Measurements from ENCODE around the gene ARHGAP28.

ARHGAP28 gene

DNA sequence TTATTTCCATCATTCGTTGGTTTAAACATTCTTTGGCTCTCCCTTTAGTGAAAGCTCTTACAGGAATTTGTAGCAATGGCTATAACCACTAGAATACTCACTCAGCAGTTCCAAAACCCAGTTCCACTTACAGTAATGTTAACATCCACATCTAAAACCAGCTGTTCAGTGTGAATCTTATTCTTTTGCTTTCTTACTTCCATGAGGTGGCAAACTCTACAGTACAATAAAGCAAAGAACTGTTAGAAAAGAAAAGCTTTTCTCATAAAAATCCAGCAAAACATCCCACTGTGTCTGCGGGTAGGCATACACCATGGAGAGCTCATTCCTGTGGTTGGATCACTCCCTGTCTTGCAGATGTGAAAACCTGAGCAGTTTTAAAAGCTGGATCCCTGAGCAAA is 147.1 kb downstream of the ARHGAP28 start:
- DNase-seq, result no peak

DNA sequence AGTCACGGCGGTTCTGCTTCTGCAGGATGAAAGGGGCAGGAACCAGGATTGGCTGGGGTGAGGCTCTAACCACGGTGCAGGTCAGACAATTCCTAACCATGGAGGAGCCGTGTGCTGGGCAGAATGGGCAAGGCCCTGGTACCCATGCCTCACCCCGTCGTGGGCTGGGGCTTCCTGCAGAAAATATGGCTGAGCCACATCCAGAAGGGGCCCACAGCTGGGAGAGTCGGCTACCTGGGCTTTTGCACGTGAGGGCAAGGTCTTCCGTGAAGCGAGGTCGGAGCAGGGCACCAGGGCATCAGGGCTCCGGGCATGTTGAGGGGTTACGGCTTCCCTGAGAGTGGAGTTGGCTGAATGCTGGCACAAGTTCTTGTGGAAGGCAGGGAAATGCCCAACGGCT is 147.8 kb downstream of the ARHGAP28 start:
- DNase-seq, result no peak

DNA sequence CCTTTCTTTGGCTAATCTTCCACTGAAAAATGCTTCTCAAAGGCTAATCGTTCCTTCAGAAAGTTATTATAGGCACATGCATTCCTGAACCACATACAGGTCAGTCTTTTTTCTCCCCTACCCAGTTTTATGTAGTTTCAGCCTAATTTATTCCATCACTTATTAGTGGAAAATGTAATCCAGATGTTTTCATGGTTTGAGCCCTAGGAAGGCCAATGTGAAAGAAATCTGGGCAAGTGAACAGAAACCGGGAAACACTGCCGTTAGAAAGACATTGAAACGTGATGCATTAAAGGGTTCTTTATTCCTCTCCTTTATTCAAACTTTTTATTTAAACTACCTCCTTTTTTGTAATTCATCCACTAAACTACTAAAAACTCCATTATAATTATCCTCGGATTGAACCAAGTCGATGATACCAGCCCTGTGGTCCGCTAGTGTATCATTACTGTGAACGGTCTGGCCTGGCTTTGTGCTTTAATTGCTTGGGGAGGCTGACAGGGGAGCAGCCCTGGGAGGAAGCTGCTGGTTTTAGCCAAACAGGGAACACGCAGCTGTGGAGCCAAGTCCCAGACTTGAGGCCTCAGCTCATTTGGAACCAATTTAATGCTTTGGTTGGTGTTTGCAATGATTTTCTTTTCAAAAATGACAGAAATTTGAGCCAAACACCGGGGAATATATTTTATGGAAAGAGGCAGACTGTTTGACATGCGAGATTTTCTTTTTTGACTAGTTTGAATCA is 149.2 kb downstream of the ARHGAP28 start:
- DNase-seq, result no peak

DNA sequence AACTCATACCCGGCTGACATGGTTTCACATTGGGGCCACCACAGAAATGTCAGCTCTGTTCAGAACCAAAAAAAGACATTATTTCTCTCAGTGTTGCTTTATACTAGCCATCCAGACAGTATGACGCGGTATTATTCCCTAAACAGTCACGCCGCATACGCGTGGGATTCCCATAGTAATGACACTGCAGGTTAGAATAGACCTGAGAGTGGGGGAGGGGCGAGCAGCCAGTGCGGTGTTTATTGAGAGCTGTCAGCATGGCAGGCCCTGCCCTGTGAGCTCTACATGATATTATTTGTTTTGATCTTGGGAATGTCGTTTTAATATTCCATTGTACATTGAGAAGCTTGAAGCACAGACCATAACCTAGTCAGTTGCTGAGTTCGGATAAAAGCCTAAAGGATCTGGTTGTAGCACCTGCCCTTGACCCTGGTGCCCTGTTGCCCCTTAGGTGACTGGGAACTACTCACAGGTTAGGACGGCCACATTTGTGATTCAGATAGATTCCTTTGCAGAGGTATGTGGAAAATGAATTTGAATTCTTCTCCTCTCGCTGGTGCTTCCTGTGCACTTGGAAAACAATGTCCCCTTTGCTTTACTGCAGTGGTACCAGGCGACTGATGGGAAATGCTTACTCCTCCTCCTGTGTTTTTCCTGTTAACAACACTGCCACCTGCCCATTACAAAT is 150.1 kb downstream of the ARHGAP28 start:
- DNase-seq, result no peak

DNA sequence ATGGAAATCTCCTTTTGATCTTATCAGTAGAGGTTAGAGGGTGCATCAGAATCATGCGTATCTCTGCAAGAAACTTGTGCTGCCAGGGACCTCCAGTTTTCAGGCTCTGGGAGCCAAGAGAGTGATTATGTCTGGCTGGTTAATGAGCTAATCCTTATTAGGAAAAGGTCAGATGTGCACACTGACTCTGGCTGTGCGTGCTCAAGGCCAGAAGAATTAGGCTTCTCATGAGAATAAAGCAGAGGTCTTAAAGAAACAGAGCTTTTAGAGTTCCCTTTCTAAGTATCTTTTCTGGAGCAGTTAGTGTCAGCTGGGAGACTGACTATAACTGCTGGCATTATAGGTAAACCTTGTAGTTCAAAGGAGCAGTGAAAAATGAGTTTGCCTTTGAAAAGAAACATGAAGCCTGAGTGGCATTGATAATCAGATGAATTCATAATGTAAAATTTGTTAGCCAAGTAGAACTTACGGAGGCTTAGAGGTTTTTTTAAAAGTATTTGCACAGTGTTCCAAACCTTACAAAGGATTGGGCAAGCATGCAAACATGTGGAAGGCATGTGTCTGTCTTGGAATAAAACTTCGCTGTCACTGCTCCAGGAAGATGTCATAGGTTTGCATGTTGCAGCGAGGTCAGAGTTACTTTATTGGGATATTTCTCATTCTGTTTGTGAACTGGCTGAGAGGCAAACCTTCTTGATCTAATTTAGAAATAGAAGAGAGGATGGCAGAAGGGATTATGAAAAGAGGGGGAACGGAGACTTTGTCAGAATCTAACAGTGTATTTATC is 151.7 kb downstream of the ARHGAP28 start:
- DNase-seq, result no peak

DNA sequence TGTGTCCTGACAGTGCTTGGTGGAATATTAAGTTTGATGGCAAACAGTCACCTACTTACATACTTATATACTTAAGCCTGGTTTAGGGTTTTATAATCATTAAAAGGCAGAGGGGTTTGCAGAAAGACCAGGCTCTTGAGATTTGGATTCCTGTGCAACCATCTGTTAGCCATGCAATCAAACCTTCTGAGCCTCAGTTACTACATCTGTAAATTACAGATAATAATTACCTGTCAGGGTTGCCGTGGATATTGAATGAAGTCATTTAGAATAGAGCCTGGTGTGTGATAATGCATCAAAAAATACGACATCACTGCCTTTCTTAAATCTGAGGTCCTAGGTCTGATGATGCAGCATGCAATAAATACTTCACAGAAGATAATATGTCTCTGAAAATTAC is 152.9 kb downstream of the ARHGAP28 start:
- DNase-seq, result no peak

DNA sequence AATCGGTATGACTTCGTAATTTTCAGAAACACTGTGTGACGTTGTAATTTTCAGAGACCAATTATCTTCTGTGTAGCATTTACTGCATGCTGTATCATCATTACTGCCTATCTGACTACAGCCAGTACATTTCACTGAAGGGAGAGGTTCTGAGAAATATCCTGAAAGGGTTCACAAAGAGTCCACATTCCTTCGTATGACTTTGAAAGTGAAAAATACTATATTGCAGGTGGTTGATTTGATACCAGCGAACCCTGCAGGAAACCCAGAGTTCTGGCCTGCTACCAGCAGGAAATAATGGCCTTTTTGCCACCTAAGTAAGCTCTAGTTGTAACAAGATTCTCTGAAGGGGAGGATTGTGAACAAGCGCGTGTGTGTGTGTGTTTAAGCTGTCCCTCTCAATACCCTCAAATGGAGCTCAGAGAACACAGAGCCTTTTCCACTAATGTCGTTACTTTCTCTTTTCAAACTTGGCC is 155.5 kb downstream of the ARHGAP28 start:
- no peak for DNase-seq

DNA sequence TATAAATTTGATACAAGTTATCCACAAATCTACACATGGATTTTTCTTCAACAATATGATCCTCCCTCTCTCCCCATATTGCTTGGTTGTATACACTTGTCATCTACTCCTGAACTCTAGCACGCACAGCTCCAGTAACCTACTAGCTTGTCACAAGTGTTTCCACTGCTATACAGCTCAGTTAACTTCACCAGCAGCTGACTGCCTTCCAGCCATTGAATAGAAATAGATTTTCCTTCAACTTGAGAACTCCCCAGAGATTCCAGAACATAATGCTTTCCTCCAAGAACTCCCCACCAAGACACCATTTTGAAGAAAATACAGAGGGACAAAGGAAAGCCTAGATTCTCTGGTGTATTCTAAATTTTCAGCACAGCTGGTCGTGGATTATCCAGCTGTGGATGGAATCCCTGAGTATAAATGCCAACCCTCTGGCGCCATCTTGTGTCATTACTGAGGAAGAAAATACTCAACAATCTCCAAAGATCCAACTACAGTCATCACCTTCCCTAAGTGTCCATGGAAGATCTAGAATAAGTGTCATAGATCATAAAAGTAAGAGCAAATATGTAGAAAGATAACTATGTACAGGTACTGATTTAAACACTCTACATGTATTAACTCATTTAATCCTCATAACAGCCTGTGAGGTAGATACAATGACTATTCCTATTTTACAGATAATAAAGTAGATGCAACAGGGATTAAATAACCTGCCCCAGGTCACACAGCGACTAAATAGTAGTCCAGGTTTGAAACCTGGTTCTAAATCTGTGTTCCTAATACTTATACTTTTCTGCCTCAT is 156.7 kb downstream of the ARHGAP28 start:
- DNase-seq, result no peak

DNA sequence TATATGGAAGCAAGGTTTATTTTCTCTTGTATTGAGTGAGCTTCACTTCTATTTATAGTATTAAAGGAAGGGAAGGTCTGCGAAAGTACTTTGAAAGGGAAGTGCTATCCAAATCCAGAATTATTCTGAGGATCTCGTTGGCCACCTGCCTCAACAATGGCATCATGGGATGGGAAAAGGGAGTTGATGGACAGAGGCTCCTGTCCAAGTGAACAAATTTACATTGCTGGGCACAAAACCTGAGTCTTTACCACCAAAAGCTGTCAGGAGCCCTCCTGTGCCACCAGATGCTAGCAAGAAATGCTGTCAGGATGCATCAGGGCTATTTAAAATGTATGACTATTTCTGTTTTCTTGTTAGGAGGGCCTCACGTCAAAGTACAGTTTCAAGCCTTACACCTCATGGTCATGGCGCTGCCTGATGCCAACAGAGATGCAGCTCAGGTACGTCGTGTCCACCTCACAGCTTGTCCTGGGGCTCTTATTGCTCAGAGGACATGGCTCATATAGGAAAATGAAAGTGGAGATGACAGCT is 157.3 kb downstream of the ARHGAP28 start:
- no peak for DNase-seq

DNA sequence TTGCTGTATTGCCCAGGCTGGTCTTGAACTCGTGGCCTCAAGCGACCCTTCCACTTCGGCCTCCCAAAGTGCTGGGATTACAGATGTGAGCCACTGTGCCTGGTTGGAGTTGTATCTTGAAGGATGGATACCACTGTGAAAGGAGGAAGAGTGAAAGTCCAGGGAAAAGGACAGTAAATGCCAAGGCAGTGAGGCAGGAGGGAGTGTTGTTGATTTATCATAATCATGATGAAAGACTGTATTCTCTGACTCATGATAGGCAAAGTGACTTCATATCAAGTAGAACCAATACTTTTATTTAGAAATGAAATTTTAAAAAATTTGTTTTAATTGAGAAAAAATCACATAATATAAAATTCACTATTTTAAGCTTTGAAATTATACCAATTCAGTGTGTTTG is 162.3 kb downstream of the ARHGAP28 start:
- DNase-seq, result no peak

DNA sequence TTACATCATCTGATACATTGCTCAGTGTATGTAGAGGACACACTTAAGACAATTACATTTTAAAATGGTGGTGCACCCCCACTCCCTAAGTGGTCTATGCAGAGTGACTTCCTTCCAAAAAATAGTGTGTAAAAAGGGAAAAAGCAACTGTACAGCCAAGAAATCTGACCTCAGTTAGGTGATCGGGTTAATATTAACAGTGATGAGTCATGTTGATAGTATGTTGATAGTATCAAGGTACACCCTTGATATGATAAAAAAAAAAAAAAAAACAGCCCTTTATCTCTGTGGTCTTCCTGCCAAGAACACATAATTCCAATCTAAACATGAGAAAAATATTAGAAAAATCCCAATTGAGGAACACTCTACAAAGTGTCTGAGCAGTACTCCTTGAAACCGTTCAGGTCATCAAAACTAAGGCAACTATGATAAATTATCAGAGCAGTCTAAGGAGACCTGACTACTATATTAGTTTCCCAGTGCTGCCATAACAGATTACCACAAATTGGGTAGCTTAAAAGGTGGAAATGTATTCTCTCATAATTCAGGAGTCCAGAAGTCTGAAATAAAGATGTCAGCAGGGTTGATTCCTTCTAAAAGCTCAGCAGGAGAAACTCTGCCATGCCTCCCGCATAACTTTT is 171.9 kb downstream of the ARHGAP28 start:
- no peak for DNase-seq

DNA sequence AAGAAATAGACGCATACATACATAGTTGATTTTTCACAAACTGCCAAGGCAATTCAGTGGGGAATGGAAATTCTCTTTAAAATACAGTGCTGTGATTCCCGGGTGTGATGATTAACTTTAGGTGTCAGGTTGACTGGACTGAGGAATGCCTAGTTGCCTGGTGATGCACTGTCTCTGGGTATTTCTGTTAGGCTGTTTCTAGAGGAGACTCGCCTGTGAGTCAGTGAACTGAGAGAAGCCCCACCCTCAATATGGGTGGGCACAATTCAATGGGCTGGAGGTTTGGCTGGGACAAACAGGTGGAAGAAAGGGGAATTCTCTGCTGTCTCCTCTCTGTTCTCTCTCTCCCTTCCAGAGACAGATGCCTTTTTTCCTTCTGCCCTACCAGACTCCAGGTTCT is 187.6 kb downstream of the ARHGAP28 start:
- no peak for DNase-seq

DNA sequence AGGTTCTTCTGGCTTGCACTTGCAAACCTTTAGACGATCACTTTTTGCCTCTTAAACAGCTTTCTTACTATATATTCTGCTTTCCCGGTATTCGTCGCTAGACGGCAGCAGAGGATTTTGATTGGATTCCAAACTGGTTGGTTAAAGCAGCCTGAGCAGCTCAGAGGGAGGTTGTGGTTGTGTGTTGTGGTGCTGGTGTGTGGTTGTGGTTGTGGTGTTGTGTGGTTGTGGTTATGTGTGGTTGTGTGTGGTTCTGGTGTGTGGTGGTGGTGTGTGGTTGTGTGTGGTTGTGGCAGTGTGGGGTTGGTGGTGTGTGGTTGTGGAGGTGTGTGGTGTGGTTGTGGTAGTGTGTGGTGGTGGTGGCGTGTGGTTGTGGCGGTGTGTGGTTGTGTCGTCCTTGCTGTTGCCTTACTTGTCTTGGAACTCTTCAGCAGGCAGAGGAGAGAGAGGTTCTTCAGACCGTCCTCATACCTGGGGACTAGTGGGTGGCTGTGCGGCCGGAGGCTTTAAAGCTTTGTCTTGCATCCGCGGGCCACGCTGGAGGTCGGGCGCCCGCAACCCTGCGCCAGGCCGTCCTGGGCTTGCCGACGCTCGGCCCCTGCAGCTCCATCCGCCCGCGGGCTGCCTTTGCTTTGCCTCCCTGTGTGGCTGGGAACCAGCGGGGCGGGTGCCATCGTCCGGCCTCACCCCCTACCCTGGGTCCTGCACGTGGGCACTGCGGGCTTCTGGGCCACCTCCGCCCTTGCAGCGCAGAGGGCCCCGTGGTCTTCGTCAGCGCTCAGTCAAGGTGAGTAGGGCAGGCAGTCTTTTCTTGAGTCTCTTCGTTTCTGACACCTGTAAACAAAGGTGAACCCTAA is 190.8 kb downstream of the ARHGAP28 start:
- DNase-seq, result no peak

DNA sequence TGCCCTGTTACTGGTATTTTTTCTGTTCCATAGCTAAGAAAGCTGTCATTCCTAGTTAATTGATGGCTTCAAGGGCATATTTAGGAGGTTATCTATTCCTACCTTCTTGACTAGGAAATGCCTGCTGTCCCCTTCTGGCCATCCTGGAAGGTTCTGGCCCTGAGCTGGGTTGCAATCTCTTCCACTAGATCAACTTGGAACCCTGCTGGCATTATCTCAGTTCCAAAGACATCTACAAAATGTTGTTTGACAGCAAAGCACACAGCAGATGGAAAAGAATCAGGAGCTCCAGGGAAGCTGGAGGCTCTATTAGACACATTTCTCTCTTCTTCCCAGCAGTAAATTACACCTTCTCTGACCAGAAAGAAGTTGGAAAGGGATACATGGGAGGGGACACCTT is 192.1 kb downstream of the ARHGAP28 start:
- no peak for DNase-seq

DNA sequence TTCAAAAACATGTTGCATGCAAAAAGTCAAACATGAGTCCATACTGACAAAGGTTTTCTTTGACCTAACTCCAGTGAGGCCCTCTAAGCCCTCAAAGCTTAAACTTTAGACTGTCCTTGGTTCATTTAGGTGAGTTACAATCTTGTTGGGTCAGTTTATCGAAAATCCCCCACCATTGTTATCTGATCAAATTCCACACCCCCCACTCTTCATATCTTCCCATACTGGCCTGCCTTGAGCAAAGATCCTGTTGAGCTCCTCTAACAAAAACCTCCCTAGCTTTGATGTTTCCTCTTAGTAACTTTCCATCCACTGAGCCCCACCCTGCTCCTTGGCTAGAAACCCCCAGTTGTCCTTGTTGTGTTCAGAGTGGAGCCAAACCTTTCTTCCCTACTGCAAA is 193.7 kb downstream of the ARHGAP28 start:
- no peak for DNase-seq

DNA sequence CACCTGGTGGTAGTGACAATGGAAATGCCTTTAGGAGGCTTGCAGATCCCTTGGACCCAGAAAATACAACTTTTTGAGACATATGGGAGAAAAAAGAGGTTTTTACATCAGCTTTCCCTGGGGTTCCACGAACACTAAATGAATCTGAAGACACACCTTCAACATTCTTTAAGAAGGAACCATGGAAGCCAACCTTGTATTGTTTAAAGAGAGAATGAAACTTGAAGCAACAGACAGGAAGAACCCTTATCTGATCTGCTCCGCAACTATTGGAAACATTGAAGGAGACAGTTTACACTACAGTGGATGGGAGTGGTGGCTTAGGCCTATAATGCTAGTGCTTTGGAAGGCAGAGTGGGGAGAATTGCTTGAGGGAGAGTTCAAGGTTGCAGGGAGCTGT is 197.6 kb downstream of the ARHGAP28 start:
- no peak for DNase-seq

DNA sequence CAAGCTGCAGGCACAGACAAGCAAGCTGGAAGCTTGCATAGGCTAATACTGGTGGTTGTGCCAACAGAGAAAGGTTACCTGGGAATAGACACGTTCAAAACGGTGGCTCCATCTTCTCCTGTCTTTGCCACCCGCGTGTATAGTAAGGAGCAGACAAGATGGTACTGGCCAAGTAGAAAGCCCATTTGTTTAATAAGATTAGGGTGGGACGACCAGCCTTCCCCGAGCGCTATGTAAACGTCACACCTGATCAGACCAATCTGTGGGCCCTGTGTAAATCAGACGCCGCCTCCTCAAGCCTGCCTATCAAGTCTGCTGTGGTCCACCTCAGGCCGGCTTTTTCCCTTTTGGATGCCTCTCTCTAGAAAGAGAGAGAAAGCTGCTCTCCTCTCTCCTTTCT is 198.8 kb downstream of the ARHGAP28 start:
- DNase-seq, result no peak

DNA sequence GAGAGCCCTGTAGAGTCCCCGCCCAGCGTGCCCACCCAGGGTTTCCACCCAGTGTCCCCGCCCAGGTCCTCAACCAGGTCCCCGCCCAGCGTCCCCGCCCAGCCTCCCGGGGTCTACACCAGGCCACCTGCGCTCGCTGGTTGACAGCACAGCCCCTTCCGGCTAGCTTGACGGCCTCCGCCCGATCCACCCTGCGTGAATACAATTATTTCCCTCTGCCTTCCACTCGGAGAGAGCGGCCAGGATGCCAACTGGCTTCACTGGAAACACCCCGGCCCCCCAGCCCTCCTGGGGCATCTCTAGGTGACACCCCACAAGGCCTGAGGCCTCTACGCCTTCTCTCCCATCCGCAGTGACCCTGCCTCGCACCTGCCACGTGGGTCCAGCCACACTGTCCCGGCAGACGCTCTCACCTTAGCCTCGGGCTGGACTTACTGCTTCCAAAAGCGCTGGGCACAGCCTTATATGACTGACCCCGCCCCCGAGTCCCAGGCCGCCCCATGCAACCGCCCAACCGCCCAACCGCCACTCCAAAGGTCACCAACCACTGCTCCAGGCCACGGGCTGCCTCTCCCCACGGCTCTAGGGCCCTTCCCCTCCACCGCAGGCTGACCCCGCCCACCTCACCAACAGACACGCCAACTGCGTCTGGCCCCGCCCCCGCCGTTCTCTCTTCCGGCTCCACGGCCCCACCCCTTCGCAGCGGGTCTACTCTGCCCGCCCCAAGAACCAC is 200.0 kb downstream of the ARHGAP28 start:
- DNase-seq, result no peak

DNA sequence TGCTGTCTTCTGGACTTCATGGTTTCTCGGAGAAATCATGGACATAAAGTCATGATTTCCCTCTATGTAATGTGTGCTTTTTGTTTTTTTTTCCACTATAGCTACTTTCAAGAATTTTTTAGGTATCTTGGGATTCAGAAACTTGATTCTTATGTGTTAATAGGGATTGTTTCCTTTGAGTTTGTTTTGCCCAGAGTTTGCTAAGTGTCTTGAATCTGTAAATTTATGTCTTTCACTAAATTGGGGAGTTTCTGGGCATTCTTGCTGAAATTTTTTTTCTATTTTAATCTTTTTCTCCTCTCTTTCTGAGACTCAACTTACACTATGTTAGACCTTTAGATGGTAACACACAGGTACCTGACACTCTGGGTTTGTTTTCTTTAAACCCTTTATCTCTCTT is 205.3 kb downstream of the ARHGAP28 start:
- no peak for DNase-seq

DNA sequence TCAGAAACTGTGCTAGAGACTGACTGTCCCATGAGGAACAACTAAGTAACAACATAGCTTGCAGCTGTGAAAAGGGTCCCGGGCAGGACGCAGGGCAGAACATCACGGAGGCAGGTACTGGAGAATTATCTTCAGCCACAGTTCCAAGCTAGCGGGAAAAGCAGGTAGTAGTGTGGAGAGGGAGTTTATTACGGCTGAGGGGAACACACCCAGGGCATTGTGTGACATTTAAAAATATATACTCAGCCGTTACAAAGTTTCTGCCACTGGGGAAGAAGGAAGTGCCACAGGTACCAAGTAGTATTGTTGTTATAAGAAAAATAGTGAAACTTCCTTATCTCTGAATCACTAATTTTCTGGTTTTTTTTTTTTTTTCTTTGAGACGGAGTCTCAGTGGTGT is 208.5 kb downstream of the ARHGAP28 start:
- no peak for DNase-seq
